DMS79 (cell line): ENCODE results near the gene KRTAP10-6.
"Not testable (repeated sequence)": the region's sequence is repeated elsewhere in the genome, so short reads cannot be mapped to it uniquely, and the experiment has no call there.

Experiments
- DNase-seq: peaks from one replicate; lab custom pipeline; 2025; lab: John Stamatoyannopoulos, UW

The KRTAP10-6 gene

GRCh38 chr21:44592446-44593311 lies at the start of gene KRTAP10-6:
Gene KRTAP10-6, minus strand, starts transcription at chr21:44592505. Its CDS starts 21 bp downstream, at chr21:44592484.
- no peak for DNase-seq

- DNase-seq, result no peak
These were observed 48.5 kb upstream of the KRTAP10-6 start for GRCh38 chr21:44640761-44641160.

- no peak for DNase-seq
These were observed 47.0 kb upstream of the KRTAP10-6 start for GRCh38 chr21:44639331-44639655.

GRCh38 chr21:44638506-44639330 lies 46.4 kb upstream of the KRTAP10-6 start:
- DNase-seq, result not testable (repeated sequence)

GRCh38 chr21:44637851-44638348 lies 45.6 kb upstream of the KRTAP10-6 start:
- DNase-seq, result not testable (repeated sequence)

- DNase-seq, result no peak
These were observed 44.9 kb upstream of the KRTAP10-6 start, which contains the start of gene KRTAP10-10 for GRCh38 chr21:44637018-44637850. Gene KRTAP10-10, plus strand, starts transcription at chr21:44637356. Its CDS starts 62 bp downstream, at chr21:44637418.

- DNase-seq, result no peak
These were observed 44.1 kb upstream of the KRTAP10-6 start for GRCh38 chr21:44636209-44637017.

GRCh38 chr21:44632067-44632466 lies 39.8 kb upstream of the KRTAP10-6 start:
- no peak for DNase-seq

- DNase-seq, result no peak
These were observed 38.1 kb upstream of the KRTAP10-6 start for GRCh38 chr21:44630440-44630839.

GRCh38 chr21:44628707-44629391 lies 36.5 kb upstream of the KRTAP10-6 start:
- no peak for DNase-seq

GRCh38 chr21:44627831-44628233 lies 35.5 kb upstream of the KRTAP10-6 start:
- not testable (repeated sequence) for DNase-seq

- not testable (repeated sequence) for DNase-seq
These were observed 35.0 kb upstream of the KRTAP10-6 start for GRCh38 chr21:44627181-44627822.

GRCh38 chr21:44626673-44627143 lies 34.4 kb upstream of the KRTAP10-6 start, which contains the start of gene KRTAP10-9:
Gene KRTAP10-9, plus strand, starts transcription at chr21:44627093. Its CDS starts 79 bp downstream, at chr21:44627172.
- DNase-seq, result no peak

- no peak for DNase-seq
These were observed 34.0 kb upstream of the KRTAP10-6 start for GRCh38 chr21:44626262-44626661.

GRCh38 chr21:44625756-44626155 lies 33.5 kb upstream of the KRTAP10-6 start:
- no peak for DNase-seq

- no peak for DNase-seq
These were observed 31.3 kb upstream of the KRTAP10-6 start for GRCh38 chr21:44623575-44623974.

GRCh38 chr21:44619886-44620285 lies 27.6 kb upstream of the KRTAP10-6 start:
- DNase-seq, result no peak

- DNase-seq, result no peak
These were observed 26.6 kb upstream of the KRTAP10-6 start for GRCh38 chr21:44618909-44619308.

- DNase-seq, result no peak
These were observed 26.2 kb upstream of the KRTAP10-6 start for GRCh38 chr21:44618504-44618903.
